Measurements from ENCODE around the gene KCTD16.

DNA sequence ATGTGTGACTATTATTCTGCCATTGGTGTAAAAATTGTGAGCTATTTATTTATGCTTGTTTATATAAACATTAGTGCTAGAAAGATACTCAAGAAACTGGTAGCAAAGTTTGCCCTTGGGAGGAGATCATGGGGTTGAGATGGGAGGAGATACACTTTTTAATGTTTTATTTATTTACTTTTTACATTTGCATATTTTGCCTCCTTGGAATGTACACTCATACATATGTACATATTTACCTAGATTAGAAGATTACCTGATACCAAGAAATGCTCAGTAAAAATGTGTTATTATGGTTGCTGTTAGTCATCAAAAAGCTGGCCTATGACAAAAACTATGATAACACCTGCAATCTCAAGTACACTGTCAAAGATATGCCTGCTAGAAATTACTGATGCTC lies 195.2 kb downstream of the KCTD16 start:
- no peak for TF ChIP-seq POLR2A (IDR thresholded peaks at IDR 0.05)
- TF ChIP-seq, protein P1, sequence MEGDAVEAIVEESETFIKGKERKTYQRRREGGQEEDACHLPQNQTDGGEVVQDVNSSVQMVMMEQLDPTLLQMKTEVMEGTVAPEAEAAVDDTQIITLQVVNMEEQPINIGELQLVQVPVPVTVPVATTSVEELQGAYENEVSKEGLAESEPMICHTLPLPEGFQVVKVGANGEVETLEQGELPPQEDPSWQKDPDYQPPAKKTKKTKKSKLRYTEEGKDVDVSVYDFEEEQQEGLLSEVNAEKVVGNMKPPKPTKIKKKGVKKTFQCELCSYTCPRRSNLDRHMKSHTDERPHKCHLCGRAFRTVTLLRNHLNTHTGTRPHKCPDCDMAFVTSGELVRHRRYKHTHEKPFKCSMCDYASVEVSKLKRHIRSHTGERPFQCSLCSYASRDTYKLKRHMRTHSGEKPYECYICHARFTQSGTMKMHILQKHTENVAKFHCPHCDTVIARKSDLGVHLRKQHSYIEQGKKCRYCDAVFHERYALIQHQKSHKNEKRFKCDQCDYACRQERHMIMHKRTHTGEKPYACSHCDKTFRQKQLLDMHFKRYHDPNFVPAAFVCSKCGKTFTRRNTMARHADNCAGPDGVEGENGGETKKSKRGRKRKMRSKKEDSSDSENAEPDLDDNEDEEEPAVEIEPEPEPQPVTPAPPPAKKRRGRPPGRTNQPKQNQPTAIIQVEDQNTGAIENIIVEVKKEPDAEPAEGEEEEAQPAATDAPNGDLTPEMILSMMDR (IDR thresholded peaks at IDR 0.05), result no peak

Measured in uterus (tissue), 2 donors.